Fibroblast of skin of left biceps (primary cell): ENCODE results near the gene PAMR1.
"Not testable (repeated sequence)": the region's sequence is repeated elsewhere in the genome, so short reads cannot be mapped to it uniquely, and the experiment has no call there.

Experiments used
- DNase-seq, 2 experiments: peaks; one replicate each; pipeline ENCODE4 v3.0.0-alpha.2; 2013; ENCODE audit warnings: low read depth in 2 of 2

Gene PAMR1

DNA sequence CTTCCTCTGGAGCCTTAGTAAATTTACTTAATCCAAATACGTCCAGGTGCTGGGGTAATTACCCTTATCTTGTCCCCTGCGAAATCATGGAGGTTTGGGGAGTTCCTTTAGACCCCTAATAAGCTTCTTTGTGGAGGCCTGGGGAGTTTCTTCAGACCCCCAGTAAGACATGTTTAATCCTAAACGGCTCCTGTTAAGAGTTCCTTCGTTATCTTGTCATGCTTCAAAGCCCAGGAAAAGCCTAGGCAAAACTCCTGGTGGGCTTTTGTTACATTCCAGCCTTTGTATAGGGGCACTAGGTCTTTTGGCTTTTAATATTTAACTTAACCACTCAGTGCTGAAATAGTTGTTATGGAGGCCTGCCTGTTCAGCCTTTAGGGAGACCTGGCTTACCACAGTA is 18.1 kb upstream of the PAMR1 start:
- no peak for DNase-seq

GRCh38 chr11:35541621-35542375 is 16.4 kb upstream of the PAMR1 start:
- DNase-seq: peak; percentile 80 to 83

- DNase-seq: no peak
Measured at GRCh38 chr11:35540526-35540925, 15.1 kb upstream of the PAMR1 start.

DNA sequence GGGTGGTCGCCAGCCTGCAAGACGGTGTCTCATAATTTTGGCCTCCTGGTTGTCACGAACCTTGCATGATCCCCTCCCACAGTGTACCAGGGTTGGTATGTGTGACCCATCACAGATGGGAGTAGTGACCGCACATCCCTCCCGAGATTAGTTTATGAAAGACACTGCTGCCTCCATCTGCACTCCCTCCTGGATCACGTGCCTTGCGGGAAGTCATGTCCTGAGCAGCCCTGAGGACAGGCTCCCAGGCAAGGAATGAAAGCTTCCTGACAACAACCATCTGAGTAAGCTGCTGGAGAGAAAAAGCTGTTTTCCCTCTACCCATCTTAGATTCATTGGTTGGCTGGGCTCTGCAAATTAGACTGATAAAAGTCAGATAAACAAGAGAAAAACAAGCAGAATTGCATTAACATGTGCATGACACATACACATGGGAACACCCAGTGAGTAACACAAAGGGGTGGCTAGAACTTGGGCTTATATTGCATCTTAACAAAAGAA is 14.4 kb upstream of the PAMR1 start:
- DNase-seq: no peak

DNA sequence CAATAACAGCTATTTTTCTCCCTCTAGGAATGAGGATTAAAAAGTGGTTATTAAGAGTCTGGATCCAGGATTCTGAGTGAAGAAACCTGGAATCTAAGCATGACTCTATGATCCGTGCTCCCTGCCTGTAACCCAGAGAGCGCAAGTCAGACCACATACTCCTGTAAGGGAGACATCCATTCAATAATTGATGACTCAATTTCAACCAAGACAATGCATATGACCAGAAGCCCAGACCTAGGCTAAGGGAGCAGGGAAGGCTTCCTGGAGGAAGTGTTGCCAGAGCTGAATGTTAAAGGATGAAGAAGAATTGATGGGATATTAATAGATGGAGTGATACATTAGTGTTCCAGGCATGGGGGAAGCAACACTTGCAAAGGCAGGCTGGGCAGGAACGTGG is 13.8 kb upstream of the PAMR1 start:
- DNase-seq: no peak

DNA sequence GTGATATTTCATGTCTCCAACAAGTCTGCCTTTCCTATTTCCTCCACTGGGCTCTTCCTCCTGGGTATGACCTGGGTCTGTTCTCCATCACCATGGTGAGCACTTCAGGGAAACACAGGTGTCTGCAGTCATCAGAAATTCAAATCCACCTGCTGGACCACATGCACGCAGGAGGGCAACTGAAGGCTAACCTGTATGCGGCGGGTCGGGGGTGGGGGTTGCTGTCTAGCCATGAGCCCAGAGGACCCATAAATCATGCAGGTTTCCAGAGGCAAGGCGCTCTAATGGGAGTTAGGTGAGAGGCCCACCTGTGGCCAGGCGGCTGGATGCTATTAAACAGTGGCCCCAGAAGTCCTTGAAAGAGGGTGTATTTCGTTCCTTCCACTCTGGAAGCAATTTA is 11.1 kb upstream of the PAMR1 start:
- no peak for DNase-seq

GRCh38 chr11:35531246-35531645 is 5.8 kb upstream of the PAMR1 start:
- DNase-seq: no peak

DNA sequence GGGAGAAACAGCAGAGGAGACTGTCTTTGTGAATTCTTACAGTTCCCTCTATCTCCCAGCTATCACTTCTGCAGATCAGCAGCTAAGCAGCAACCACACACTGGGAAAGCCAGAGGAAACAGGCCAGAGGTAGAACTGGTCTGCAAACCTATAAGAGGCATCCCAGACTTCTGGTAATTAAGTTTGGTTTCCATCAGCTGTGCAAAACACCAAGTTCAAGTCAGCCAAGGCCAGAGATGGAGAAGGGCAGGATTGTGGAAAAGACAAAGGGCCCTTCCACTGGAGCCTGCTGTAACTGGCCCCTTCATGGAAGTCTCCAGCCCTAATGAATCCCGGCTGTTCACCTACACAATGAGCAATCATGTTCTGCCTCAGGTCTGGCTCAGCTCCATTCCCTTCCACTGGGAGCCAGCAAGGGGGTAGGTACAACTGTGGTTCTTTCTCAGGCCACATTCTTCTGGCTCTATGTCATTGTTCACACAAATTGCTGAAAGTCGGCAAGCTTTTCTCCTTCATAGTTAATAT is 4.6 kb upstream of the PAMR1 start:
- peak; percentile 97 to 98 for DNase-seq

DNA sequence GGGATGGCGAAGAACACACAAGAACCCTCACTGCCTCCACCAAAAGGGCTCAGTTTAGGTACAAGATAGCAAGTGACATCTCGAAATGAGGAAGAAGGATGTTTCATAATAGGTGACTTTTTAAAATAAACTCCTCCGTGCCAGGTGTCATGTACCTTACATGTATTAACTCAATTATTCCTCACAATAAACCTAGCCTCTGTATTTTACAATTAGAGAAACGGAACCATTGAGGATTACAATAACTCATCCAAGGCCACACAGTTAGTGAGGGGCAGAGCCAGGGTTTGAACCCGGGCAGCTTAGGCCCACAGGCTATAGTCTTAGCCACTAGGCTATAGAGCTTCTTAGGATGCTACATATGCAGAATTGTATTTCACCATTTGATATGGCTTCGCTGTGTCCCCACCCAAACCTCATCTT is 965 bp upstream of the PAMR1 start:
- no peak for DNase-seq

DNA sequence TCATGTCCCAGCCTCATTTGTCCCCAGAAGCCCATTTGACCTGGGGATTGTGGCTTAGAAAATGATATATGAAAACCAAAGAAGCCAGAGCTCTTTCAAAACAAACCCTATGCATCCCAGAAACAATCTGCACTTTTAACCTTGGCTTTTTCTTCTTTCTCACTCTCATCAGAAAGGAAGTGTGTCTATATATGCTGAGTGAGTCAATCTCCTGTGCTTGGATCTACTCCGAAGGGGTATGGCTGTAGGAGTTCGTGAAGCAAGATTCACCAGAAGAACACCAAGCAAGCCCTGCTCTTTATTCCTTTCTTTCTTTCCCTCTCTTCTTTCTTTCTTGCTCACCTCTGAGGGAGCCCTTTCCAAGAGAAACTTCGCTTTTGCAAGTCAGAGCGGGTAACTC is 636 bp downstream of the PAMR1 start:
- no peak for DNase-seq

- DNase-seq: no peak
Measured at GRCh38 chr11:35523861-35524260, 1.6 kb downstream of the PAMR1 start.

- DNase-seq: no peak
Measured at GRCh38 chr11:35523331-35523768, 2.1 kb downstream of the PAMR1 start.

DNA sequence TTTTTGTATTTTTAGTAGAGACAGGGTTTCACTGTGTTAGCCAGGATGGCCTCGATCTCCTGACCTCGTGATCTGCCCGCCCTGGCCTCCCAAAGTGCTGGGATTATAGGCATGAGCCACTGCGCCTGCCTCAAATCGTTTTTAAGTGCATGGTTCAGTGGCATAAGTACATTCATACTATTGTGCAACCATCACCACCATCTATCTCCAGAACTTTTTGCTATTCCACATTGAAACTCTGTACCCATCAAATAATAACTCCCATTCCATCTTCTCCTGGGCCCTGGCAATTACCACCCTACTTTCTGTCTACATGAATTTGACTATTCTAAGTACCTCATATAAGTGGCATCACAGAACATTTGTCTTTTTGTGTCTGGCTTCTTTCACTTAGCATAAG is 3.3 kb downstream of the PAMR1 start:
- not testable (repeated sequence) for DNase-seq

- DNase-seq: no peak
Measured at GRCh38 chr11:35520376-35520775, 5.0 kb downstream of the PAMR1 start.

GRCh38 chr11:35518766-35519165 is 6.7 kb downstream of the PAMR1 start:
- no peak for DNase-seq

GRCh38 chr11:35517481-35517880 is 7.9 kb downstream of the PAMR1 start:
- no peak for DNase-seq

DNA sequence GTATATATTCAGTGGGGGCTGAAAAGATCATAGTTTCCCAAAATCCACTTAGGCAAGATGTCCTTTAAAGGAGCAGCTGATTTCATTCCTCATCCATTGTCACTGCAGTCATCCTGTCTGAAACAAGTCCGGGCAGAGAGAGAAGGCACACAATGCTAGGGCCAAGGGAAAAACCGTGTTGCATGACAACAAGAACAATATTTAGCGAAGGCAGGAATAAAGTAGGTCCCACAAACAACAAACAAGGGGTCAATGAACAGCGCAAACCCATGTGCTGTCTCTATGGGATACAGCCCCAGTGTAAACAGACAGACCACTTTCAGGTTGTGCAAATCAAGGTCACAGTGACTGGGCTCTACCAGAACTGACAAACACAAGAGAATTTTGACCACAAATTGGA is 9.0 kb downstream of the PAMR1 start:
- DNase-seq: no peak

DNA sequence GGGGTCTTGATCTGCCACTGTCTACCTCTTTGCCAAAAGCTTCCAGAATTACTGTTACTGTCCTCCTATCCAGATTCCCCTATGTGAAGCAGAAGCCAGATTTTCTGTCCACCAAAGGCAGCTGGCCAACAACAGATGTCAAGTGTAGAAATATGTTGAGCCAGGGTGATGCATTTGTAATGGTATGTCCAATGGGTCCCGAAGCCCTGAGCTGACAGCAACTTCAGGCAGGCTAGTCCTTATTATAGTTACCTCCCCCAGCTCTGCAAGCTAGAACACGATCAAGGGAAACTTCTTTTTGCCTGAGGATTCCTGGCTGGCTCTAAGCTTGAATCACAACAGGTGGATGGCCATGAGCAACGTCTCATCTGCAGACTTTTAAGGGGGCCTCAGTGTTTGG is 10.2 kb downstream of the PAMR1 start:
- DNase-seq: peak; percentile 64 to 66

GRCh38 chr11:35514481-35514880 is 10.9 kb downstream of the PAMR1 start:
- no peak for DNase-seq

DNA sequence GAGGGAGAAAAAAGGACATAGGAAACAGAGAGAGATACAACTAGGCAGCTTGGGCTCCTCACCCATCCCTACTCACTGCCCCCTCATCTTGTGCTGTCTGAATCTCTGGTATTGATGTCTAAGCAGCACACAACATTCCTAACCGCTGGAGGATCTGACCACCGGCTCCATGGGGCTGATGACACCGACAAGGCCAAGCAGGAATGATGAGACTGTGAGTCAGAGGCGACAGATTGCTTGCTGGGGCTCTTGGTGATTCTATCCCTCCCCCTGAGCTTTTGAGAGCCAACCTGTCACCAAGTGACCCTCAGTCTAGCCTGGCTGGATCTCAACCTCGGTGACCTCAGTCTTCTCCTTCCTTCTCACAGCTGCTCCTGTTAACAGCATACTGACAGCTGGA is 13.8 kb downstream of the PAMR1 start:
- DNase-seq: peak in 1 of 2 experiments; percentile 60

DNA sequence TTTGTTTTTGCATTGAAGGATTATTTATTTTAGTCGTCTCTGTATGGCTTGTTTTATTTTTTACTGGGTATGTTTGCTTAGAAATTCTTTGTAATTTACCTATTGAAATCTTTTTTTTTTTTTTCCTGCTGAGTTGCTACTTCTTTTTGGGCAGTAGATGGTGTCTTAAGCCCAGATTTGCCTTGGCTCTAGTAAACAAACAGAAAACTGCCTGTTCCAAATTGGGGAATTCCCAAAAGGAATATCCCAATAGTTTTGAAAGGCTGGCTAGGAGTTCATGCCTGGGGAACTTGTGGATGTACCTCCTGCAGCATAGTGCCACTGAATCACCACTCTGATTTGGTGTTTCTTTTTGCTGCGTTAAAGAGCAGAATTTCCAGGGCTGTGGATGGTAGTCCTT is 17.7 kb downstream of the PAMR1 start:
- no peak for DNase-seq

GRCh38 chr11:35501776-35502175 is 23.6 kb downstream of the PAMR1 start:
- no peak for DNase-seq

DNA sequence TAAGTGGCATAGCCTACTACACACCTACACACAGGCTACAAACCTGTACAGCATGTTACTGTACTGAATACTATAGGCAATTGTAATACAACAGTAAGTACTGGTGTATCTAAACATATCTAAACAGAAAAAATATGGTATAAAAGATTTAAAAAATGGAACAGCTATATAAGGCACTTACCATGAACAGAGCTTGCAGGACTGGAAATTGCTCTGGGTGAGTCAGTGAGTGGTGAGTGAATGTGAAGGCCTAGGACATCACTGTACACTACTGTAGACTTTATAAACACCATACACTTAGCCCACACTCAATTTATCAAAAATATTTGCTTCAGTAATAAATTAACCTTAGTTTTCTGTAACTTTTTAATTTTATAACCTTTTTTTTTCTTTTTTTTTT is 24.7 kb downstream of the PAMR1 start:
- DNase-seq: no peak

- no peak for DNase-seq
Measured at GRCh38 chr11:35496416-35496815, 29.0 kb downstream of the PAMR1 start.
